HCEC 1CT (cell line): Measurements from ENCODE around the gene INPP4B.

Experiments
- DNase-seq: peaks from one replicate; pipeline ENCODE4 v3.0.0-alpha.2; 2017

The INPP4B gene

GRCh38 chr4:142567620-142568451 lies 278.3 kb downstream of the INPP4B start:
- no peak for DNase-seq

GRCh38 chr4:142567199-142567598 lies 278.9 kb downstream of the INPP4B start:
- no peak for DNase-seq

- no peak for DNase-seq
Measured at GRCh38 chr4:142566777-142567176, 279.3 kb downstream of the INPP4B start.

- no peak for DNase-seq
Measured at GRCh38 chr4:142566243-142566642, 279.9 kb downstream of the INPP4B start.

- DNase-seq, result no peak
Measured at GRCh38 chr4:142565771-142566170, 280.3 kb downstream of the INPP4B start.

- DNase-seq, result peak; percentile 7
Measured at GRCh38 chr4:142563682-142564291, 282.3 kb downstream of the INPP4B start.

- no peak for DNase-seq
Measured at GRCh38 chr4:142559986-142560385, 286.1 kb downstream of the INPP4B start.

- DNase-seq, result no peak
Measured at GRCh38 chr4:142558851-142559250, 287.2 kb downstream of the INPP4B start.

GRCh38 chr4:142557239-142557801 lies 288.8 kb downstream of the INPP4B start:
- no peak for DNase-seq

GRCh38 chr4:142556570-142557238 lies 289.4 kb downstream of the INPP4B start:
- no peak for DNase-seq

GRCh38 chr4:142556048-142556447 lies 290.1 kb downstream of the INPP4B start:
- no peak for DNase-seq

- no peak for DNase-seq
Measured at GRCh38 chr4:142554412-142554811, 291.7 kb downstream of the INPP4B start.

- no peak for DNase-seq
Measured at GRCh38 chr4:142551517-142552305, 294.4 kb downstream of the INPP4B start.

- DNase-seq, result no peak
Measured at GRCh38 chr4:142550965-142551364, 295.1 kb downstream of the INPP4B start.

GRCh38 chr4:142549726-142550463 lies 296.2 kb downstream of the INPP4B start:
- DNase-seq, result peak; percentile 72

GRCh38 chr4:142549248-142549647 lies 296.9 kb downstream of the INPP4B start:
- no peak for DNase-seq

- no peak for DNase-seq
Measured at GRCh38 chr4:142548491-142548890, 297.6 kb downstream of the INPP4B start.

- DNase-seq, result peak; percentile 16
Measured at GRCh38 chr4:142547974-142548373, 298.1 kb downstream of the INPP4B start.

- no peak for DNase-seq
Measured at GRCh38 chr4:142544594-142544993, 301.5 kb downstream of the INPP4B start.

GRCh38 chr4:142544039-142544438 lies 302.1 kb downstream of the INPP4B start:
- DNase-seq, result no peak

- DNase-seq, result no peak
Measured at GRCh38 chr4:142540483-142540804, 305.7 kb downstream of the INPP4B start.
